Esophagus muscularis mucosa (tissue), 4 donors: ENCODE measurements around the gene DDO. TPM values are rescaled to one million over a fixed set of nuclear protein-coding genes. Genes with fewer than 3 reads are reported as not detected.

Source experiments
- DNase-seq: peaks from one replicate; pipeline ENCODE4 v3.0.0-alpha.2; 2017; ENCODE audit errors: extremely low spot score
- H3K27ac ChIP-seq, 4 donors: fragments of 200-600 bp; sonication (generic); replicated peaks in 1 of 4; 1 replicate in 3 of 4; 2 replicates in 1 of 4; pipeline ENCODE4 v1.5.1; 2016 to 2019; ENCODE audit warnings: mild to moderate bottlenecking in 1 of 4
- H3K27me3 ChIP-seq, 4 donors: fragments of 200-600 bp; sonication (generic); one replicate each; pipeline versions ENCODE4 v1.5.1 to v1.6.0; 2016 to 2019
- H3K36me3 ChIP-seq, 4 donors: fragments of 200-600 bp; sonication (generic); one replicate each; pipeline ENCODE4 v1.5.1; 2016 to 2019
- H3K4me1 ChIP-seq, 4 donors: fragments of 200-600 bp; sonication (generic); one replicate each; pipeline ENCODE4 v1.5.1; 2016 to 2019
- H3K4me3 ChIP-seq, 4 donors: fragments of 200-600 bp; sonication (generic); 1 replicate in 2 of 4; 2 replicates in 2 of 4; pipeline ENCODE4 v1.5.1; 2016 to 2019; ENCODE audit warnings: mild to moderate bottlenecking in 4 of 4, moderate library complexity in 1 of 4
- H3K9me3 ChIP-seq, 4 donors: fragments of 200-600 bp; sonication (generic); 1 replicate in 3 of 4; 2 replicates in 1 of 4; pipeline ENCODE4 v1.5.1; 2016 to 2019
- CTCF ChIP-seq, 3 experiments: fragments of 200-600 bp in 2 of 3; fragments of 450-650 bp in 1 of 3; sonication (generic) in 2 of 3; IDR thresholded peaks; one replicate each; pipeline ENCODE4 v1.5.1; 2017 to 2019; ENCODE audit warnings: antibody characterized with exemption in 3 of 3, mild to moderate bottlenecking in 2 of 3, moderate library complexity in 1 of 3
- EP300 ChIP-seq: sonication (generic); formaldehyde crosslinking; IDR thresholded peaks from one replicate; pipeline ENCODE4 v1.6.1; 2017; ENCODE audit warnings: antibody characterized with exemption
- POLR2A ChIP-seq: fragments of 450-650 bp; IDR thresholded peaks from one replicate; pipeline ENCODE4 v1.6.1; 2017; ENCODE audit warnings: antibody characterized with exemption, moderate library complexity, mild to moderate bottlenecking, low read depth
- POLR2AphosphoS5 ChIP-seq, 2 donors: sonication (generic); formaldehyde crosslinking; IDR thresholded peaks; one replicate each; pipeline ENCODE4 v1.6.1; 2017; ENCODE audit warnings: antibody characterized with exemption in 2 of 2
- WGBS: methylation state at CpG from one replicate; pipeline ENCODE4 v1.1.5; 2018; 5-methylcytosine and 5-hydroxymethylcytosine counted together
- intact Hi-C: fragments of 100-400 bp; cut with DNase I; formaldehyde crosslinking; loops from one replicate; pipeline ENCODE4 v1.15.1; 2023
- total RNA-seq, 4 donors: library from RNA; depleted of rRNA; stranded (reverse); fragments of >200 nt; gene quantifications; one replicate each; pipeline versions ENCODE4 v1.1.0 to v1.2.1, GENCODE V29; 2016

DDO gene
- total RNA-seq, 4 donors from 2014 or later, result 0.29 to 2.1 (median 1.1) TPM

DNA sequence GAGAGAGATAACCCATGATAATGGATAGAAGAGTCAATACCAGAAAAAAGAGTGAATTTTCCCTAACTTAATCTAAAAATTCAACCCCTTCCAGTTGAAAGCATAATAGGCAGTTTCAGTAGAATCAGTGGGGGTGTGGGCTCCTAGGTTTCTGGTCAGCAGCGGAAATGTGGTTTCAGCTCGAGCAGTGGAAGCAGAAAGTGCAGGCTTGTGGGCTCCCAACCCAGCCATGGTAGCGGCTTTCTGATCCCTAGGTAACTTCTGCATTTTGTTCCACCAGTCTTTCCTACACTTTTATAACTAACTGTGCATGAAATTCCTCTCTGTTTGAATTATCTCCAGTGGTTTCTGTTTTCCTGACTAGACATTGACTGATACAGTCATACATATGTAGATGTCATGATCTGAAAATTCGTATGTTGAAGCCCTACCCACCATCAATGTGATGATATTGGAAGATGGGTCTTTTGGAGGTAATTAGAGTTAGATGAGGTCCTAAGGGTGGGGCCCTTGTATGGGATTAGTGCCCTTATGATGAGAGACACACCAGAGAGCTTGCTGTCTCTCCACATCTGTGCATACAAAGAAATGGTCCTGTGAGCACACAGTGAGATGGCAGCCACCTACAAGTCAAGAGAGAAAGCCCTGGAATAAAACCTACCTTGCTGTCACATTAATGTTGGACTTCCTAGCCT lies 6.5 kb upstream of the DDO start:
- intact Hi-C loops, result no loop called here
- H3K27me3 ChIP-seq, result no peaks in the 10 kb centered on the region
- no peaks in the 10 kb centered on the region for H3K4me1 ChIP-seq
- H3K4me3 ChIP-seq, result no peak overlapping the region
- no peak overlapping the region for H3K27ac ChIP-seq
- WGBS, result 55% methylated on average over 4 of the region's 4 CpGs
- no peak for DNase-seq
- peaks cover 0 to 7% (median 2%) of the 10 kb centered on the region in 4 donors for H3K9me3 ChIP-seq
- no peaks in the 10 kb centered on the region for H3K36me3 ChIP-seq
- no peak for TF ChIP-seq POLR2AphosphoS5 (IDR thresholded peaks at IDR 0.05)
- TF ChIP-seq POLR2A, result no peak
- TF ChIP-seq CTCF (IDR thresholded peaks at IDR 0.05), result no peak
- TF ChIP-seq EP300, result no peak

GRCh38 chr6:110419028-110419739 lies 3.8 kb upstream of the DDO start:
- Histone ChIP-seq H3K4me3 (no peak overlapping the region), H3K36me3 (no peaks in the 10 kb centered on the region), H3K9me3 (peaks cover 0 to 7% (median 2%) of the 10 kb centered on the region in 4 donors), H3K27me3 (no peaks in the 10 kb centered on the region), H3K27ac (no peak overlapping the region), H3K4me1 (peaks cover 3 to 25% (median 22%) of the 10 kb centered on the region in 4 donors)
- TF ChIP-seq EP300, result no peak
- intact Hi-C loops, result no loop called here
- 78% methylated on average over 6 of the region's 6 CpGs for WGBS
- DNase-seq, result no peak

DNA sequence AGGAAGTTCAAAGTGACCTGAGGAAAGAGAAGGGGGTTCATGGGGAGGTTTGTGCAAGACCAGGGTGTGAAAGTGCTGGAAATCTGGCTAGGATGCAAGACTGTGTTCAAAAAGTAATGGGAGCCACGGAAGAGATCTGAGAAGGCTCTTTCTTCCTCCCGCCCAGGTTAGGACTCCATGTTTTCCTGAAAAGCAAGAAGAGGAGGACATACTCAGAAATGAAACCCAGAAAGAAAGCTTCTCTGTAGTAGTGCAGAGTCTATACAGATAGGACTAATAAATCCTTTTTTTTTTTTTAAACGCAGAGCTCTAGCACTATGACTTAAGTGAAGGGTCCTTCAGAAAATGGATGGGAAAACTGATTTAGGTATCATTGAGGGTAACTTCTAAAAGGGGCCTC lies 3.2 kb upstream of the DDO start:
- TF ChIP-seq EP300, result no peak
- TF ChIP-seq CTCF (IDR thresholded peaks at IDR 0.05), result no peak
- TF ChIP-seq POLR2A, result no peak
- TF ChIP-seq POLR2AphosphoS5 (IDR thresholded peaks at IDR 0.05), result no peak
- H3K27me3 ChIP-seq, result no peaks in the 10 kb centered on the region
- intact Hi-C loops, result no loop called here
- peaks cover 6 to 25% (median 22%) of the 10 kb centered on the region in 4 donors for H3K4me1 ChIP-seq
- H3K4me3 ChIP-seq, result no peak overlapping the region
- no peak overlapping the region for H3K27ac ChIP-seq
- DNase-seq, result no peak
- peaks cover 0 to 7% (median 2%) of the 10 kb centered on the region in 4 donors for H3K9me3 ChIP-seq
- 92% methylated on average over 3 of the region's 3 CpGs for WGBS
- no peaks in the 10 kb centered on the region for H3K36me3 ChIP-seq

DNA sequence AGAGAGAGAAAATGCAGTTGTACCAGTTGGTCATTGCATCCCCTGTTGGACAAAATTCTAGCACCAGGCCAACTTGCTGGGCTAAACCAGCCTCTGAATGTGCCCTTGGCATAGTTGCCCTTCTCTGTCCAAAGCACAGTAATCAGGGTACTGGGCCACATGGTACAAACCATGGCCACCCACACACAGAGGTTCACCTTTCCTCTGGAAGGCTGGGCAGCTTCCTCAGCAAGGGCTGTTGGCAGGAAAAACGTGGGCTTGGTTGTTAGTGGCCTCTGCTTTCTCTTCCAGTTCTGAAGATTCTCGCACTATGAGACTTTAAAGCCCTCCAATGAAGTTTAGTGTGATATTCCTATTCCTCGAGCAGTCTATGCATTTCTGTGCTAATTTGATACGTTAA lies 706 bp downstream of the DDO start:
- H3K27me3 ChIP-seq, result no peaks in the 10 kb centered on the region
- peaks cover 6 to 25% (median 22%) of the 10 kb centered on the region in 4 donors for H3K4me1 ChIP-seq
- H3K9me3 ChIP-seq, result no peaks in the 10 kb centered on the region
- DNase-seq, result no peak
- intact Hi-C loops, result no loop called here
- TF ChIP-seq POLR2A, result no peak
- no peak for TF ChIP-seq CTCF (IDR thresholded peaks at IDR 0.05)
- TF ChIP-seq POLR2AphosphoS5 (IDR thresholded peaks at IDR 0.05), result no peak
- no peak for TF ChIP-seq EP300
- WGBS, result 59% methylated on average over 4 of the region's 4 CpGs
- H3K4me3 ChIP-seq, result peak overlapping the region in 3 of 4 donors; percentile 41 to 53 (median 45)
- H3K27ac ChIP-seq, result peak overlapping the region; percentile 66 to 80 (median 72)
- H3K36me3 ChIP-seq, result no peaks in the 10 kb centered on the region

GRCh38 chr6:110412360-110412759 lies 3.0 kb downstream of the DDO start:
- Histone ChIP-seq H3K27me3 (no peaks in the 10 kb centered on the region), H3K4me1 (peaks cover 6 to 25% (median 22%) of the 10 kb centered on the region in 4 donors), H3K4me3 (no peak overlapping the region), H3K27ac (no peak overlapping the region), H3K36me3 (peaks cover 0 to 8% (median 0%) of the 10 kb centered on the region in 4 donors), H3K9me3 (no peaks in the 10 kb centered on the region)
- DNase-seq, result no peak
- TF ChIP-seq POLR2A, result no peak
- no peak for TF ChIP-seq POLR2AphosphoS5 (IDR thresholded peaks at IDR 0.05)
- no peak for TF ChIP-seq EP300
- no peak for TF ChIP-seq CTCF (IDR thresholded peaks at IDR 0.05)
- intact Hi-C loops, result no loop called here
- 70% methylated on average over 8 of the region's 8 CpGs for WGBS
